HL-60 (cell line): ENCODE results near the gene WASHC2C.
"Not testable (repeated sequence)": the region's sequence is repeated elsewhere in the genome, so short reads cannot be mapped to it uniquely, and the experiment has no call there.

ENCODE experiments used
- CTCF ChIP-seq: IDR thresholded peaks from one replicate; pipeline ENCODE4 v1.5.1; 2011; ENCODE audit warnings: low read length, control low read depth, inconsistent platforms; ENCODE audit not compliant: insufficient read depth
- GABPA ChIP-seq: IDR thresholded peaks from 2 replicates; pipeline ENCODE4 v1.6.1; 2012; ENCODE audit warnings: low read depth
- POLR2AphosphoS5 ChIP-seq: IDR thresholded peaks from 2 replicates; pipeline ENCODE4 v1.6.1; 2012; ENCODE audit warnings: low read depth

- TF ChIP-seq POLR2AphosphoS5, CTCF, GABPA: not testable (repeated sequence)
Measured at GRCh38 chr10:45786217-45786616, 59.2 kb downstream of the WASHC2C start.
